ENCODE measurements around the gene FBXL16. TPM values are rescaled to one million over a fixed set of nuclear protein-coding genes. Genes with fewer than 3 reads are reported as not detected.

Gene FBXL16
- total and polyA plus RNA-seq, 4 donors, result under 0.01 to 0.14 TPM; not detected in 2

DNA sequence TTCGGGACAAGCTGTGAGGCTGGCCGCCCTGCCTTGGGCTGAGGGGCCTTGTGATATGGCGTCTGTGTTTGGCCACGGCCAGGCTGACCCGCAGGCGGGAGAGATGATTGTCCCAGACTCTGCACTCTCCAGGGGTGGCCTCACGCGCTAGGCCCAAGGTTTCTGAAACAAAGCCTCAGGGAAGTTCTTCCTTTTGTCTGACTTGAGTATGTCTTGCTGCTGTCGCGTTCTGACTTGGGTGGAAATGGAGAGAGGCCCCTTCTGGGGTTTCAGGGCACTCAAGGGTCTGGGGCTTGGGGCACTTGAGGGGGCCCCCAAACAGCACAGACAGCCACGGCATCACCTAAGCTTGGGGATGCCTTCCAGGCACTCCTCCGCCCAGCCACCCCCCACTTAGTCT is 5.5 kb upstream of the FBXL16 start (continued):
- no peak for TF ChIP-seq FOXA1 (IDR thresholded peaks at IDR 0.05)
- TF ChIP-seq, protein P1, sequence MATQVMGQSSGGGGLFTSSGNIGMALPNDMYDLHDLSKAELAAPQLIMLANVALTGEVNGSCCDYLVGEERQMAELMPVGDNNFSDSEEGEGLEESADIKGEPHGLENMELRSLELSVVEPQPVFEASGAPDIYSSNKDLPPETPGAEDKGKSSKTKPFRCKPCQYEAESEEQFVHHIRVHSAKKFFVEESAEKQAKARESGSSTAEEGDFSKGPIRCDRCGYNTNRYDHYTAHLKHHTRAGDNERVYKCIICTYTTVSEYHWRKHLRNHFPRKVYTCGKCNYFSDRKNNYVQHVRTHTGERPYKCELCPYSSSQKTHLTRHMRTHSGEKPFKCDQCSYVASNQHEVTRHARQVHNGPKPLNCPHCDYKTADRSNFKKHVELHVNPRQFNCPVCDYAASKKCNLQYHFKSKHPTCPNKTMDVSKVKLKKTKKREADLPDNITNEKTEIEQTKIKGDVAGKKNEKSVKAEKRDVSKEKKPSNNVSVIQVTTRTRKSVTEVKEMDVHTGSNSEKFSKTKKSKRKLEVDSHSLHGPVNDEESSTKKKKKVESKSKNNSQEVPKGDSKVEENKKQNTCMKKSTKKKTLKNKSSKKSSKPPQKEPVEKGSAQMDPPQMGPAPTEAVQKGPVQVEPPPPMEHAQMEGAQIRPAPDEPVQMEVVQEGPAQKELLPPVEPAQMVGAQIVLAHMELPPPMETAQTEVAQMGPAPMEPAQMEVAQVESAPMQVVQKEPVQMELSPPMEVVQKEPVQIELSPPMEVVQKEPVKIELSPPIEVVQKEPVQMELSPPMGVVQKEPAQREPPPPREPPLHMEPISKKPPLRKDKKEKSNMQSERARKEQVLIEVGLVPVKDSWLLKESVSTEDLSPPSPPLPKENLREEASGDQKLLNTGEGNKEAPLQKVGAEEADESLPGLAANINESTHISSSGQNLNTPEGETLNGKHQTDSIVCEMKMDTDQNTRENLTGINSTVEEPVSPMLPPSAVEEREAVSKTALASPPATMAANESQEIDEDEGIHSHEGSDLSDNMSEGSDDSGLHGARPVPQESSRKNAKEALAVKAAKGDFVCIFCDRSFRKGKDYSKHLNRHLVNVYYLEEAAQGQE (IDR thresholded peaks at IDR 0.05), result no peak
- TF ChIP-seq FOXA2 (IDR thresholded peaks at IDR 0.05), result no peak

DNA sequence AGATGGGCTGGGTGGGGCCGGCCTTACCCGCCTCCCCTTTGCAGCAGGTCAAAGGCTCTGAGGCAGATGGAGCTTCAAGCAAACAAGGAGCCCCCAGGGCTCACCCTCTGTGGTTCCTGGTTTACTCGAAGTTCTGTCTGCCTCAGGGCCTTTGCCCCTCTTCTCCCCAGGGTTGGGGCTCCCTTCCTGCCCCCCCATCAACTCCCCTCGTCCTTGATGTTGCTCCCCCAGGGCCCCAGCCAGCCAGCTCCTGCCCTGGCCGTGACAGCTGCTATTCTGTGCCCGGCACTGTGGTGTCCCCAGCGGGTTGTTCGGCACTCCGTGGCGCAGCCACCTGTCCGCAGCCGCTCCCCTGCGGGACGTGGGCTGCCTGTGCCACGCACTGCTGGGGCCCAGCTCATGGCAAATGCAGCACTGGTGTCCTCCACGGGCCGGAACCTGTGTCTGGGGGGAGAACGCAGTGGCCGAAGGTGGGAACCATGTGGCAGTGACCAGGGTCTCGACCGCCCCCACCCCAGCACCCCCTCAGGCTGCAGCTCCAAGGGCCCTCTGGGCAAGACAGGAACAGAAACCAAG is 5.0 kb upstream of the FBXL16 start:
- TF ChIP-seq RAD21 (IDR thresholded peaks at IDR 0.05) (no peak), EGR1 (IDR thresholded peaks at IDR 0.05; ENCODE audit: low read depth in 2 of 2) (no peak), NR2F2 (IDR thresholded peaks at IDR 0.05) (no peak), RXRA (IDR thresholded peaks at IDR 0.05) (no peak), TAF1 (conservative IDR thresholded peaks at IDR 0.05) (no peak), HNF4G (IDR thresholded peaks at IDR 0.05) (no peak), JUND (IDR thresholded peaks at IDR 0.05) (no peak), YY1 (IDR thresholded peaks at IDR 0.05) (no peak), GABPA (IDR thresholded peaks at IDR 0.05 in 1 of 2, conservative IDR thresholded peaks at IDR 0.05 in 1 of 2) (no peak), SP1 (IDR thresholded peaks at IDR 0.05) (no peak), FOXA2 (IDR thresholded peaks at IDR 0.05) (no peak), FOXA1 (IDR thresholded peaks at IDR 0.05) (no peak), HNF4A (conservative IDR thresholded peaks at IDR 0.05) (no peak)
- TF ChIP-seq, protein P2, sequence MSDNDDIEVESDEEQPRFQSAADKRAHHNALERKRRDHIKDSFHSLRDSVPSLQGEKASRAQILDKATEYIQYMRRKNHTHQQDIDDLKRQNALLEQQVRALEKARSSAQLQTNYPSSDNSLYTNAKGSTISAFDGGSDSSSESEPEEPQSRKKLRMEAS (IDR thresholded peaks at IDR 0.05), result no peak
- TF ChIP-seq, protein P3, sequence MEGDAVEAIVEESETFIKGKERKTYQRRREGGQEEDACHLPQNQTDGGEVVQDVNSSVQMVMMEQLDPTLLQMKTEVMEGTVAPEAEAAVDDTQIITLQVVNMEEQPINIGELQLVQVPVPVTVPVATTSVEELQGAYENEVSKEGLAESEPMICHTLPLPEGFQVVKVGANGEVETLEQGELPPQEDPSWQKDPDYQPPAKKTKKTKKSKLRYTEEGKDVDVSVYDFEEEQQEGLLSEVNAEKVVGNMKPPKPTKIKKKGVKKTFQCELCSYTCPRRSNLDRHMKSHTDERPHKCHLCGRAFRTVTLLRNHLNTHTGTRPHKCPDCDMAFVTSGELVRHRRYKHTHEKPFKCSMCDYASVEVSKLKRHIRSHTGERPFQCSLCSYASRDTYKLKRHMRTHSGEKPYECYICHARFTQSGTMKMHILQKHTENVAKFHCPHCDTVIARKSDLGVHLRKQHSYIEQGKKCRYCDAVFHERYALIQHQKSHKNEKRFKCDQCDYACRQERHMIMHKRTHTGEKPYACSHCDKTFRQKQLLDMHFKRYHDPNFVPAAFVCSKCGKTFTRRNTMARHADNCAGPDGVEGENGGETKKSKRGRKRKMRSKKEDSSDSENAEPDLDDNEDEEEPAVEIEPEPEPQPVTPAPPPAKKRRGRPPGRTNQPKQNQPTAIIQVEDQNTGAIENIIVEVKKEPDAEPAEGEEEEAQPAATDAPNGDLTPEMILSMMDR (IDR thresholded peaks at IDR 0.05; ENCODE audit: low read depth, low read length, missing input control), result no peak
- TF ChIP-seq, protein P4, sequence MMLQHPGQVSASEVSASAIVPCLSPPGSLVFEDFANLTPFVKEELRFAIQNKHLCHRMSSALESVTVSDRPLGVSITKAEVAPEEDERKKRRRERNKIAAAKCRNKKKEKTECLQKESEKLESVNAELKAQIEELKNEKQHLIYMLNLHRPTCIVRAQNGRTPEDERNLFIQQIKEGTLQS (IDR thresholded peaks at IDR 0.05), result no peak
- TF ChIP-seq, protein P5, sequence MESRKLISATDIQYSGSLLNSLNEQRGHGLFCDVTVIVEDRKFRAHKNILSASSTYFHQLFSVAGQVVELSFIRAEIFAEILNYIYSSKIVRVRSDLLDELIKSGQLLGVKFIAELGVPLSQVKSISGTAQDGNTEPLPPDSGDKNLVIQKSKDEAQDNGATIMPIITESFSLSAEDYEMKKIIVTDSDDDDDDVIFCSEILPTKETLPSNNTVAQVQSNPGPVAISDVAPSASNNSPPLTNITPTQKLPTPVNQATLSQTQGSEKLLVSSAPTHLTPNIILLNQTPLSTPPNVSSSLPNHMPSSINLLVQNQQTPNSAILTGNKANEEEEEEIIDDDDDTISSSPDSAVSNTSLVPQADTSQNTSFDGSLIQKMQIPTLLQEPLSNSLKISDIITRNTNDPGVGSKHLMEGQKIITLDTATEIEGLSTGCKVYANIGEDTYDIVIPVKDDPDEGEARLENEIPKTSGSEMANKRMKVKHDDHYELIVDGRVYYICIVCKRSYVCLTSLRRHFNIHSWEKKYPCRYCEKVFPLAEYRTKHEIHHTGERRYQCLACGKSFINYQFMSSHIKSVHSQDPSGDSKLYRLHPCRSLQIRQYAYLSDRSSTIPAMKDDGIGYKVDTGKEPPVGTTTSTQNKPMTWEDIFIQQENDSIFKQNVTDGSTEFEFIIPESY (IDR thresholded peaks at IDR 0.05), result no peak
- TF ChIP-seq, protein P1 (IDR thresholded peaks at IDR 0.05), result no peak
- Histone ChIP-seq H3K36me3 (ENCODE audit: control insufficient read depth in 4 of 4, insufficient read depth in 3 of 4, low read depth in 1 of 4, low read length in 3 of 4) (no peaks in the 10 kb centered on the region), H3K27ac (ENCODE audit: low read depth in 1 of 2, low read length in 2 of 2) (no peak overlapping the region), H3K4me3 (ENCODE audit: low read depth in 1 of 3, low read length in 3 of 3) (no peak overlapping the region), H3K27me3 (ENCODE audit: control insufficient read depth in 4 of 4, insufficient read depth in 4 of 4, low read length in 3 of 4) (peaks cover 4 to 18% (median 6%) of the 10 kb centered on the region in 4 donors), H3K4me1 (ENCODE audit: control insufficient read depth in 4 of 4, insufficient read depth in 4 of 4, low read length in 3 of 4) (peaks cover 4 to 13% (median 7%) of the 10 kb centered on the region in 4 donors), H3K9me3 (ENCODE audit: control insufficient read depth in 4 of 4, low read length in 3 of 4) (no peaks in the 10 kb centered on the region), H3K9ac (ENCODE audit: low read depth in 1 of 2, low read length in 2 of 2) (no peak overlapping the region)
- DNase-seq (ENCODE audit: low spot score), result no peak
- WGBS, result 68% methylated on average over 21 of the region's 21 CpGs

Measured in liver (tissue), 9 donors.